Calu3 (cell line): ENCODE measurements around the gene NAALADL2. TPM values are rescaled to one million over a fixed set of nuclear protein-coding genes. Genes with fewer than 3 reads are reported as not detected.

Source experiments
- BruUV-seq: library from RNA; stranded (reverse); fragments of 400-500 nt; replicated peaks from 2 replicates; lab custom pipeline; 2021; lab: Mats Ljungman, UMichigan
- CTCF ChIA-PET: fragments of 300-600 bp; sonication (Branson Sonifier 250); formaldehyde crosslinking; loops from one replicate; lab custom pipeline; 2022; ENCODE audit warnings: antibody characterized with exemption; lab: Charles Lee
- DNase-seq: peaks from one replicate; pipeline ENCODE4 v3.0.0; 2022
- H3K27ac Mint-ChIP-seq: one replicate; pipeline ENCODE4 v1.8.0; 2022; ENCODE audit warnings: mixed read lengths; ENCODE audit not compliant: unreplicated experiment
- H3K27me3 Mint-ChIP-seq: one replicate; pipeline ENCODE4 v1.8.0; 2022; ENCODE audit warnings: mixed read lengths; ENCODE audit not compliant: unreplicated experiment
- H3K36me3 Mint-ChIP-seq: one replicate; pipeline ENCODE4 v1.8.0; 2022; ENCODE audit warnings: mild to moderate bottlenecking, moderate library complexity, mixed read lengths; ENCODE audit not compliant: insufficient read depth, unreplicated experiment
- H3K4me1 Mint-ChIP-seq: one replicate; pipeline ENCODE4 v1.8.0; 2022; ENCODE audit warnings: mild to moderate bottlenecking, low read depth, mixed read lengths; ENCODE audit not compliant: unreplicated experiment
- H3K4me3 Mint-ChIP-seq: one replicate; pipeline ENCODE4 v1.8.0; 2022; ENCODE audit warnings: mild to moderate bottlenecking, low read depth, moderate library complexity, mixed read lengths; ENCODE audit not compliant: unreplicated experiment
- H3K9me3 Mint-ChIP-seq: one replicate; pipeline ENCODE4 v1.8.0; 2022; ENCODE audit warnings: low read depth, mixed read lengths; ENCODE audit not compliant: unreplicated experiment
- CTCF ChIP-seq: fragments of 200-600 bp; IDR thresholded peaks from one replicate; pipeline ENCODE4 v1.8.0; 2022; ENCODE audit warnings: antibody characterized with exemption; ENCODE audit not compliant: unreplicated experiment
- intact Hi-C: fragments of 100-400 bp; cut with micrococcal nuclease; formaldehyde crosslinking; loops from one replicate; pipeline ENCODE4 v1.10.0; 2022; ENCODE audit not compliant: unreplicated experiment
- total RNA-seq: library from RNA; stranded (reverse); gene quantifications from 2 replicates; pipeline ENCODE4 v1.2.3, GENCODE V29; 2022

The NAALADL2 gene
- total RNA-seq, 1 experiment from 2014 or later = 36.9 TPM

- CTCF ChIA-PET = no interaction called here
- peaks cover 2% of the 10 kb centered on the region for H3K9me3 Mint-ChIP-seq
- H3K27me3 Mint-ChIP-seq = no peaks in the 10 kb centered on the region
- H3K4me3 Mint-ChIP-seq = no peak overlapping the region
- intact Hi-C loops = no loop called here
- DNase-seq = no peak
- H3K4me1 Mint-ChIP-seq = no peaks in the 10 kb centered on the region
- no TSS peak for BruUV-seq
- no peaks in the 10 kb centered on the region for H3K36me3 Mint-ChIP-seq
- TF ChIP-seq CTCF = no peak
- no peak overlapping the region for H3K27ac Mint-ChIP-seq
Observed at GRCh38 chr3:175294793-175295192, 435.7 kb downstream of the NAALADL2 start.

GRCh38 chr3:175295248-175296130 lies 436.4 kb downstream of the NAALADL2 start:
- no peaks in the 10 kb centered on the region for H3K4me1 Mint-ChIP-seq
- intact Hi-C loops = no loop called here
- CTCF ChIA-PET = no interaction called here
- peaks cover 2% of the 10 kb centered on the region for H3K9me3 Mint-ChIP-seq
- H3K4me3 Mint-ChIP-seq = no peak overlapping the region
- H3K27ac Mint-ChIP-seq = no peak overlapping the region
- no peak for DNase-seq
- TF ChIP-seq CTCF = no peak
- no TSS peak for BruUV-seq
- H3K36me3 Mint-ChIP-seq = no peaks in the 10 kb centered on the region
- H3K27me3 Mint-ChIP-seq = no peaks in the 10 kb centered on the region

- Mint-ChIP-seq H3K27me3 (no peaks in the 10 kb centered on the region), H3K4me3 (no peak overlapping the region), H3K4me1 (no peaks in the 10 kb centered on the region), H3K36me3 (no peaks in the 10 kb centered on the region), H3K9me3 (peaks cover 5% of the 10 kb centered on the region), H3K27ac (no peak overlapping the region)
- no peak for TF ChIP-seq CTCF
- CTCF ChIA-PET = no interaction called here
- DNase-seq = no peak
- BruUV-seq = no TSS peak
- intact Hi-C loops = no loop called here
Observed at GRCh38 chr3:175297216-175297615, 438.1 kb downstream of the NAALADL2 start.

- DNase-seq = no peak
- no peak for TF ChIP-seq CTCF
- no TSS peak for BruUV-seq
- H3K27ac Mint-ChIP-seq = no peak overlapping the region
- no peak overlapping the region for H3K4me3 Mint-ChIP-seq
- H3K36me3 Mint-ChIP-seq = no peaks in the 10 kb centered on the region
- intact Hi-C loops = no loop called here
- H3K9me3 Mint-ChIP-seq = peaks cover 5% of the 10 kb centered on the region
- H3K4me1 Mint-ChIP-seq = no peaks in the 10 kb centered on the region
- no peaks in the 10 kb centered on the region for H3K27me3 Mint-ChIP-seq
- CTCF ChIA-PET = interaction anchor here (0.7 kb wide), 1 partner anchor 225 kb away, joined by 3 read pairs; no protein-coding TSS in a partner anchor
Observed at GRCh38 chr3:175301741-175302140, 442.6 kb downstream of the NAALADL2 start.
